Loucy (cell line): Measurements from ENCODE around the gene RAP1GAP2.

Experiments used
- H2AFZ ChIP-seq: fragments of 200-600 bp; sonication (generic); 2 replicates; pipeline ENCODE4 v1.6.0; 2016; ENCODE audit warnings: antibody characterized with exemption, mild to moderate bottlenecking, low read length, moderate library complexity
- H3F3A ChIP-seq: fragments of 200-600 bp; 2 replicates; pipeline ENCODE4 v1.6.0; 2016; ENCODE audit warnings: antibody characterized with exemption, low read depth, mild to moderate bottlenecking
- H3K27me3 ChIP-seq: fragments of 200-600 bp; sonication (generic); 2 replicates; pipeline ENCODE4 v1.6.1; 2014; ENCODE audit warnings: low read length, mild to moderate bottlenecking; ENCODE audit not compliant: insufficient read depth, poor library complexity, severe bottlenecking
- H3K36me3 ChIP-seq: fragments of 200-600 bp; sonication (generic); 2 replicates; pipeline ENCODE4 v1.6.1; 2016; ENCODE audit warnings: low read length; ENCODE audit not compliant: insufficient read depth
- H3K4me1 ChIP-seq: fragments of 200-600 bp; sonication (generic); 2 replicates; pipeline ENCODE4 v1.5.1; 2014; ENCODE audit warnings: low read length, mild to moderate bottlenecking; ENCODE audit not compliant: insufficient read depth, poor library complexity, severe bottlenecking
- H3K4me2 ChIP-seq: fragments of 200-600 bp; sonication (generic); 2 replicates; pipeline ENCODE4 v1.6.0; 2014; ENCODE audit warnings: antibody characterized with exemption, low read length, low read depth, mild to moderate bottlenecking; ENCODE audit not compliant: poor library complexity, severe bottlenecking
- H3K4me3 ChIP-seq: fragments of 200-600 bp; sonication (generic); 2 replicates; pipeline ENCODE4 v1.5.1; 2014; ENCODE audit warnings: low read length, mild to moderate bottlenecking, mixed read lengths; ENCODE audit not compliant: poor library complexity, severe bottlenecking
- H3K79me2 ChIP-seq: fragments of 200-600 bp; sonication (generic); 2 replicates; pipeline ENCODE4 v1.6.1; 2014; ENCODE audit warnings: low read length; ENCODE audit not compliant: insufficient read depth
- H3K9ac ChIP-seq: fragments of 200-600 bp; sonication (generic); 2 replicates; pipeline ENCODE4 v1.6.0; 2014; ENCODE audit warnings: mild to moderate bottlenecking, low read depth, low read length, moderate library complexity; ENCODE audit not compliant: poor library complexity, severe bottlenecking
- H3K9me2 ChIP-seq: fragments of 200-600 bp; sonication (generic); replicated peaks from 2 replicates; pipeline ENCODE4 v1.6.1; 2016; ENCODE audit warnings: low read depth, low read length, mixed read lengths
- H3K9me3 ChIP-seq: fragments of 200-600 bp; sonication (generic); 2 replicates; pipeline ENCODE4 v1.6.1; 2014; ENCODE audit warnings: mild to moderate bottlenecking, antibody characterized with exemption, low read length, low read depth; ENCODE audit not compliant: insufficient read depth
- H4K20me1 ChIP-seq: fragments of 200-600 bp; sonication (generic); 2 replicates; pipeline ENCODE4 v1.6.0; 2014; ENCODE audit warnings: antibody characterized with exemption, low read length, mild to moderate bottlenecking; ENCODE audit not compliant: insufficient read depth, poor library complexity, severe bottlenecking
- CTCF ChIP-seq: fragments of 200-600 bp; sonication (generic); conservative IDR thresholded peaks from 2 replicates; pipeline ENCODE4 v1.5.1; 2014; ENCODE audit warnings: mild to moderate bottlenecking, antibody characterized with exemption, low read length
- EZH2phosphoT487 ChIP-seq: fragments of 200-600 bp; IDR thresholded peaks from 2 replicates; pipeline ENCODE4 v1.6.1; 2018; ENCODE audit warnings: antibody characterized with exemption, mild to moderate bottlenecking, moderate library complexity, borderline replicate concordance

The RAP1GAP2 gene

GRCh38 chr17:3005696-3006095, 209.5 kb downstream of the RAP1GAP2 start:
- TF ChIP-seq EZH2phosphoT487 = no peak
- no peak for TF ChIP-seq CTCF
- Histone ChIP-seq H3K9me3 (no peaks in the 10 kb centered on the region), H3K4me3 (no peak overlapping the region), H3K4me1 (no peaks in the 10 kb centered on the region), H3K79me2 (peaks cover 5% of the 10 kb centered on the region; the same call in 1 of the 2 replicates), H4K20me1 (peaks cover 18% of the 10 kb centered on the region), H3K36me3 (peaks cover 88% of the 10 kb centered on the region; the same call in 1 of the 2 replicates), H3K9ac (no peak overlapping the region), H3K9me2 (no peaks in the 10 kb centered on the region), H3K4me2 (no peak overlapping the region), H3F3A (no peaks in the 10 kb centered on the region), H3K27me3 (no peaks in the 10 kb centered on the region), H2AFZ (no peak overlapping the region)

GRCh38 chr17:3006801-3007200, 210.6 kb downstream of the RAP1GAP2 start:
- Histone ChIP-seq H2AFZ (no peak overlapping the region), H3K36me3 (peaks cover 91% of the 10 kb centered on the region; the same call in 1 of the 2 replicates), H3K4me3 (no peak overlapping the region), H4K20me1 (peaks cover 18% of the 10 kb centered on the region), H3K4me2 (no peak overlapping the region), H3K9me2 (no peaks in the 10 kb centered on the region), H3K27me3 (no peaks in the 10 kb centered on the region), H3K9me3 (no peaks in the 10 kb centered on the region), H3K4me1 (no peaks in the 10 kb centered on the region), H3F3A (no peaks in the 10 kb centered on the region), H3K9ac (no peak overlapping the region), H3K79me2 (peaks cover 5% of the 10 kb centered on the region; the same call in 1 of the 2 replicates)
- TF ChIP-seq EZH2phosphoT487 (no peak), CTCF (no peak)

GRCh38 chr17:3007651-3008121, 211.4 kb downstream of the RAP1GAP2 start:
- H3K9ac ChIP-seq = no peak overlapping the region
- peaks cover 2% of the 10 kb centered on the region; the same call in 1 of the 2 replicates for H3K79me2 ChIP-seq
- H3F3A ChIP-seq = no peaks in the 10 kb centered on the region
- no peaks in the 10 kb centered on the region for H3K9me2 ChIP-seq
- TF ChIP-seq CTCF (no peak), EZH2phosphoT487 (no peak)
- H3K4me1 ChIP-seq = no peaks in the 10 kb centered on the region
- H4K20me1 ChIP-seq = peaks cover 13% of the 10 kb centered on the region
- no peak overlapping the region for H3K4me3 ChIP-seq
- no peak overlapping the region for H3K4me2 ChIP-seq
- H2AFZ ChIP-seq = no peak overlapping the region
- no peaks in the 10 kb centered on the region for H3K27me3 ChIP-seq
- no peaks in the 10 kb centered on the region for H3K9me3 ChIP-seq
- peaks cover 88% of the 10 kb centered on the region; the same call in 1 of the 2 replicates for H3K36me3 ChIP-seq
